HepG2 (cell line): Measurements from ENCODE around the gene CTF1. TPM values are rescaled to one million over a fixed set of nuclear protein-coding genes. Genes with fewer than 3 reads are reported as not detected.

Experiments
- ATAC-seq: fragments of 200-7000 bp; cut with Tn5 transposase; 3 replicates; pipeline ENCODE4 v1.9.1; 2020; ENCODE audit warnings: mild to moderate bottlenecking, moderate library complexity
- BruUV-seq: library from RNA; stranded (reverse); fragments of 400-500 nt; replicated peaks from 2 replicates; lab custom pipeline; 2021; lab: Mats Ljungman, UMichigan
- CTCF ChIA-PET: fragments of 300-600 bp; formaldehyde crosslinking; extraction: SDS; loops from one replicate; lab custom pipeline; 2021; ENCODE audit warnings: low total read pairs, inconsistent platforms, low intra/inter-chr PET ratio; lab: Yijun Ruan, JAX
- POLR2A ChIA-PET: fragments of 350-600 bp; sonication (Branson Sonifier 250); formaldehyde crosslinking; loops from one replicate; lab custom pipeline; 2020; ENCODE audit warnings: antibody characterized with exemption, inconsistent platforms; lab: Yijun Ruan, JAX
- DNase-seq: peaks from one replicate; pipeline ENCODE4 v3.0.0-alpha.2; 2015; ENCODE audit warnings: low spot score
- FAIRE-seq: peaks from 3 replicates; lab custom pipeline; 2011; peaks lifted over from hg19 to GRCh38; lab: Jason Lieb, UNC
- H2AFZ ChIP-seq: one replicate; pipeline ENCODE4 v1.6.1; 2011; ENCODE audit warnings: low read length, inconsistent platforms
- H3K27ac ChIP-seq: fragments of 300-600 bp; 3 replicates; pipeline ENCODE4 v1.8.0; 2011; ENCODE audit warnings: mixed run types, mild to moderate bottlenecking, mixed read lengths, low read length, inconsistent platforms; ENCODE audit not compliant: insufficient read depth; ENCODE audit errors: extremely low read length
- H3K27me3 ChIP-seq, 2 experiments: fragments of 200-600 bp in 1 of 2; 2 replicates in 1 of 2; 3 replicates in 1 of 2; pipeline versions ENCODE4 v1.6.0 to v1.8.0; 2011; ENCODE audit warnings: low read length in 2 of 2, mild to moderate bottlenecking in 2 of 2, moderate library complexity in 2 of 2, inconsistent platforms in 1 of 2; ENCODE audit not compliant: insufficient read depth in 2 of 2, control insufficient read depth in 1 of 2
- H3K36me3 ChIP-seq, 2 experiments: fragments of 200-600 bp in 1 of 2; replicated peaks in 1 of 2; 2 replicates in 1 of 2; 3 replicates in 1 of 2; pipeline versions ENCODE4 v1.5.1 to v1.8.0; 2011; ENCODE audit warnings: low read length in 2 of 2, inconsistent platforms in 1 of 2; ENCODE audit not compliant: insufficient read depth in 2 of 2, control insufficient read depth in 1 of 2
- H3K4me1 ChIP-seq: 2 replicates; pipeline ENCODE4 v1.5.1; 2012; ENCODE audit warnings: low read length, inconsistent platforms; ENCODE audit not compliant: insufficient read depth
- H3K4me2 ChIP-seq: 2 replicates; pipeline ENCODE4 v1.6.0; 2011; ENCODE audit warnings: low read depth, low read length, inconsistent platforms
- H3K4me3 ChIP-seq, 3 experiments: fragments of 200-600 bp in 1 of 3; sonication (generic), shearing (Covaris generic) in 1 of 3; replicated peaks in 1 of 3; 2 replicates each; pipeline ENCODE4 v1.5.1; 2011 to 2016; ENCODE audit warnings: low read length in 3 of 3, inconsistent platforms in 2 of 3, low read depth in 2 of 3, mild to moderate bottlenecking in 2 of 3, control low read depth in 1 of 3, mixed read lengths in 1 of 3; ENCODE audit not compliant: insufficient read depth in 1 of 3
- H3K79me2 ChIP-seq: one replicate; pipeline ENCODE4 v1.6.1; 2011; ENCODE audit warnings: low read length, inconsistent platforms; ENCODE audit not compliant: insufficient read depth
- H3K9ac ChIP-seq: 2 replicates; pipeline ENCODE4 v1.6.0; 2011; ENCODE audit warnings: mild to moderate bottlenecking, low read depth, low read length, inconsistent platforms; ENCODE audit not compliant: insufficient read depth
- H3K9me3 ChIP-seq: 2 replicates; pipeline ENCODE4 v1.5.1; 2012; ENCODE audit warnings: mild to moderate bottlenecking, low read length
- H4K20me1 ChIP-seq: 2 replicates; pipeline ENCODE4 v1.6.0; 2011; ENCODE audit warnings: inconsistent platforms, mild to moderate bottlenecking, low read length, moderate library complexity; ENCODE audit not compliant: insufficient read depth
- ARID5B ChIP-seq: IDR thresholded peaks from 2 replicates; pipeline ENCODE4 v1.4.0; 2020; ENCODE audit warnings: mild to moderate bottlenecking, missing genetic modification reagents
- JARID2 ChIP-seq: sonication (generic); formaldehyde crosslinking; IDR thresholded peaks from 2 replicates; pipeline ENCODE4 v1.8.1; 2023; ENCODE audit warnings: missing genetic modification reagents, inconsistent platforms; ENCODE audit not compliant: insufficient replicate concordance
- LRRFIP1 ChIP-seq: sonication (generic); formaldehyde crosslinking; conservative IDR thresholded peaks from 2 replicates; pipeline ENCODE4 v1.4.0; 2020; ENCODE audit warnings: missing genetic modification reagents
- TCF7L2 ChIP-seq: IDR thresholded peaks from 2 replicates; pipeline ENCODE4 v1.6.1; 2011; ENCODE audit warnings: mild to moderate bottlenecking, low read depth, low read length, moderate library complexity
- ZBTB4 ChIP-seq: sonication (generic); formaldehyde crosslinking; IDR thresholded peaks from 2 replicates; pipeline ENCODE4 v1.4.0; 2020; ENCODE audit warnings: missing genetic modification reagents, mild to moderate bottlenecking, borderline replicate concordance
- ZNF121 ChIP-seq: sonication (generic); formaldehyde crosslinking; IDR thresholded peaks from 2 replicates; pipeline ENCODE4 v1.5.0; 2020; ENCODE audit warnings: mild to moderate bottlenecking, missing genetic modification reagents
- ZNF276 ChIP-seq: sonication (generic); formaldehyde crosslinking; IDR thresholded peaks from 2 replicates; pipeline ENCODE4 v1.4.0; 2020; ENCODE audit warnings: mild to moderate bottlenecking, low read depth, missing genetic modification reagents
- WGBS: methylation state at CpG from one replicate; pipeline ENCODE4 v1.1.6; 2017; ENCODE audit warnings: low lambda C conversion rate; 5-methylcytosine and 5-hydroxymethylcytosine counted together
- in situ Hi-C: cut with HindIII; loops from 2 replicates; pipeline ENCODE4 v1.10.0; 2017; ENCODE audit warnings: low pct_unique_long_range_greater_than_20kb; ENCODE audit not compliant: extremely low pct_ligation_motif_present
- intact Hi-C: fragments of 100-400 bp; cut with micrococcal nuclease; formaldehyde crosslinking; loops from one replicate; pipeline ENCODE4 v1.10.0; 2022; ENCODE audit not compliant: unreplicated experiment
- polyA plus RNA-seq, 8 experiments: library from polyadenylated mRNA; depleted of rRNA in 3 of 8; stranded (reverse) in 7 of 8; unstranded in 1 of 8; fragments of >200 nt; fragmentation: Illumina TruSeq in 4 of 8; extraction: Trizol in 4 of 8; gene quantifications; 2 replicates each; pipeline versions ENCODE4 v1.2.1 to v1.2.3, GENCODE V29; 2011 to 2016; ENCODE audit warnings: low read depth in 4 of 8, missing spikeins in 1 of 8, mixed read lengths in 1 of 8; ENCODE audit not compliant: insufficient read depth in 1 of 8
- total RNA-seq, 5 experiments: library from RNA; depleted of rRNA; stranded (reverse); fragments of >200 nt; fragmentation: Illumina TruSeq; extraction: Trizol; gene quantifications; 2 replicates each; pipeline ENCODE4 v1.2.3, GENCODE V29; 2016; ENCODE audit warnings: low read depth in 1 of 5
- TF ChIP-seq, protein P1 (sequence below): sonication (generic); formaldehyde crosslinking; IDR thresholded peaks from 2 replicates; pipeline ENCODE4 v1.5.0; 2020; ENCODE audit warnings: mild to moderate bottlenecking, missing genetic modification reagents

The CTF1 gene
- total and polyA plus RNA-seq, 2 of the 13 experiments (the other 11 are each of a cell fraction or from before 2014, with no cell fraction given), result 0.13 to 1.8 TPM

DNA sequence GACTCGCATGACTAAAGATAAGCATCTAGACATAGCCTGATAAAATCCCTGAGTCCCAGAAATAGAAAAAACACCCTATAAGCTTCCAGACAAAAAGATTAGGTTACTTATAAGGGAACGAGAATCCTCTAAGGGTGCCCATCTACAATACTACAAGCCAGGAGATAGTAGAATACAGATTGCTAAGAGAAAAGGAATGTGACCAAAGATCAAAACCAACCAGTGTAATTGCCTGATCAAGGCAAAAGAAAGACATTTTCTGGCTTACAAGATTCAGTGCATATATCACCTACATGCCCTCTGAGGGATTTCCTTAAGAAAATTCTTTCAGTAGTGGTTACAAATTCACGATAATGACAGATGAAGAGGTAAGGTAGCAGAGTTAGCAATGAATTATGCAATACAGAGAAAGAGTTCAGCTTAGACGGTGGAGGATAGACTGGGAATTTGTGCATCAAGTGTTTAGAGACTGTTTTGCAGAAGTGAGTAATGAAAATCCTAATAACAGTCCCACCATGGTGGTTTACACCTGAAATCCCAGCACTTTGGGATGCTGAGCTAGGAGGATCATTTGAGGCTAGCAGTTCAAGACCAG lies 37.5 kb upstream of the CTF1 start:
- Histone ChIP-seq H3K4me3 (no peak overlapping the region), H3K79me2 (no peaks in the 10 kb centered on the region), H2AFZ (no peak overlapping the region), H3K27me3 (no peaks in the 10 kb centered on the region), H3K4me2 (no peak overlapping the region), H3K4me1 (peaks cover 24% of the 10 kb centered on the region), H3K9ac (no peak overlapping the region), H3K27ac (no peak overlapping the region), H3K36me3 (no peaks in the 10 kb centered on the region), H3K9me3 (no peaks in the 10 kb centered on the region), H4K20me1 (no peaks in the 10 kb centered on the region)
- ChIA-PET POLR2A (interaction anchor here (1.1 kb wide), 1 partner anchor 16 kb away, joined by 4 read pairs; no protein-coding TSS in a partner anchor), CTCF (no interaction called here)
- DNase-seq (peak; percentile 52), ATAC-seq (peak; percentile 82), FAIRE-seq (peak; percentile 51)
- in situ Hi-C loops (no loop called here), intact Hi-C loops (no loop called here)
- BruUV-seq, result no TSS peak
- 36% methylated on average over 4 of the region's 4 CpGs for WGBS
- TF ChIP-seq, protein P1, sequence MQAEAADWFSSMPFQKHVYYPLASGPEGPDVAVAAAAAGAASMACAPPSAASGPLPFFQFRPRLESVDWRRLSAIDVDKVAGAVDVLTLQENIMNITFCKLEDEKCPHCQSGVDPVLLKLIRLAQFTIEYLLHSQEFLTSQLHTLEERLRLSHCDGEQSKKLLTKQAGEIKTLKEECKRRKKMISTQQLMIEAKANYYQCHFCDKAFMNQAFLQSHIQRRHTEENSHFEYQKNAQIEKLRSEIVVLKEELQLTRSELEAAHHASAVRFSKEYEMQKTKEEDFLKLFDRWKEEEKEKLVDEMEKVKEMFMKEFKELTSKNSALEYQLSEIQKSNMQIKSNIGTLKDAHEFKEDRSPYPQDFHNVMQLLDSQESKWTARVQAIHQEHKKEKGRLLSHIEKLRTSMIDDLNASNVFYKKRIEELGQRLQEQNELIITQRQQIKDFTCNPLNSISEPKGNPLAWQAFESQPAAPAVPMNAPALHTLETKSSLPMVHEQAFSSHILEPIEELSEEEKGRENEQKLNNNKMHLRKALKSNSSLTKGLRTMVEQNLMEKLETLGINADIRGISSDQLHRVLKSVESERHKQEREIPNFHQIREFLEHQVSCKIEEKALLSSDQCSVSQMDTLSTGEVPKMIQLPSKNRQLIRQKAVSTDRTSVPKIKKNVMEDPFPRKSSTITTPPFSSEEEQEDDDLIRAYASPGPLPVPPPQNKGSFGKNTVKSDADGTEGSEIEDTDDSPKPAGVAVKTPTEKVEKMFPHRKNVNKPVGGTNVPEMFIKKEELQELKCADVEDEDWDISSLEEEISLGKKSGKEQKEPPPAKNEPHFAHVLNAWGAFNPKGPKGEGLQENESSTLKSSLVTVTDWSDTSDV (CRISPR knock-in tag), result no peak
- TF ChIP-seq ZNF276 (CRISPR knock-in tag) (no peak), TCF7L2 (no peak), ARID5B (0 out of 2 replicates have a peak, but pooled peaks have one; percentile 10), ZNF121 (CRISPR knock-in tag) (peak; percentile 80), JARID2 (CRISPR knock-in tag) (no peak), ZBTB4 (no peak), LRRFIP1 (CRISPR knock-in tag) (no peak)
